Heart left ventricle (tissue), 16 donors: ENCODE measurements around the gene SCUBE3. TPM values are rescaled to one million over a fixed set of nuclear protein-coding genes. Genes with fewer than 3 reads are reported as not detected.

Experiments
- ATAC-seq, 4 donors: fragments of 200-7000 bp; cut with Tn5 transposase; one replicate each; pipeline ENCODE4 v1.9.1; 2020 to 2022; ENCODE audit warnings: moderate library complexity in 4 of 4, mild to moderate bottlenecking in 3 of 4, moderate number of reproducible peaks in 1 of 4
- DNase-seq, 5 donors: peaks; one replicate each; pipeline ENCODE4 v3.0.0-alpha.2; 2020
- H3K27ac ChIP-seq, 12 donors: fragments of 200-600 bp; sonication (generic) in 4 of 12; one replicate each; pipeline versions ENCODE4 v1.5.0 to v1.8.0; 2016 to 2022; ENCODE audit warnings: mild to moderate bottlenecking in 2 of 12
- H3K27me3 ChIP-seq, 9 donors: fragments of 200-600 bp; sonication (generic) in 2 of 9; one replicate each; pipeline versions ENCODE4 v1.5.1 to v1.8.0; 2016 to 2022; ENCODE audit warnings: mild to moderate bottlenecking in 3 of 9
- H3K36me3 ChIP-seq, 9 donors: fragments of 200-600 bp; sonication (generic) in 2 of 9; one replicate each; pipeline versions ENCODE4 v1.5.0 to v1.8.0; 2018 to 2022; ENCODE audit warnings: mild to moderate bottlenecking in 2 of 9
- H3K4me1 ChIP-seq, 12 donors: fragments of 200-600 bp; sonication (generic) in 4 of 12; one replicate each; pipeline versions ENCODE4 v1.5.0 to v1.8.0; 2016 to 2022; ENCODE audit warnings: mild to moderate bottlenecking in 3 of 12
- H3K4me3 ChIP-seq, 12 donors: fragments of 200-600 bp; sonication (generic) in 4 of 12; one replicate each; pipeline versions ENCODE4 v1.5.0 to v1.8.0; 2017 to 2022; ENCODE audit warnings: mild to moderate bottlenecking in 9 of 12, moderate library complexity in 4 of 12
- H3K9me3 ChIP-seq, 12 donors: fragments of 200-600 bp; sonication (generic) in 4 of 12; one replicate each; pipeline versions ENCODE4 v1.5.0 to v1.8.0; 2016 to 2022; ENCODE audit warnings: mild to moderate bottlenecking in 1 of 12
- POLR2A ChIP-seq, 2 donors: fragments of 450-650 bp; IDR thresholded peaks; one replicate each; pipeline ENCODE4 v1.6.1; 2017; ENCODE audit warnings: antibody characterized with exemption in 2 of 2, mild to moderate bottlenecking in 2 of 2, moderate library complexity in 2 of 2
- WGBS, 4 donors: extraction: QIAGEN DNeasy Blood & Tissue Kit in 2 of 4; methylation state at CpG; one replicate each; pipeline versions ENCODE4 v1.1.5 to v1.1.7; 2013 to 2018; 5-methylcytosine and 5-hydroxymethylcytosine counted together
- intact Hi-C, 10 donors: fragments of 100-400 bp; cut with DNase I; formaldehyde crosslinking; loops; one replicate each; pipeline versions ENCODE4 v1.11.1 to v1.14.2; 2022
- polyA plus RNA-seq, 2 donors: library from polyadenylated mRNA; stranded (reverse); fragments of 200-250 nt; gene quantifications; one replicate each; pipeline ENCODE4 v1.2.3, GENCODE V29; 2013
- total RNA-seq, 9 donors: library from RNA; depleted of rRNA in 2 of 9; stranded (reverse); fragments of >200 nt in 2 of 9; fragmentation: NEBNext Ultra II Directional in 3 of 9; extraction: Animal tissue kit (Norgen Biotek cat#: 25700) in 3 of 9; gene quantifications; one replicate each; pipeline versions ENCODE4 v1.1.0 to v1.2.4, GENCODE V29; 2016 to 2023
- TF ChIP-seq, protein P1 (sequence below), 12 donors: fragments of 200-600 bp; sonication (generic) in 4 of 12; IDR thresholded peaks; one replicate each; pipeline versions ENCODE4 v1.5.0 to v1.8.0; 2018 to 2022; ENCODE audit warnings: antibody characterized with exemption in 12 of 12, mild to moderate bottlenecking in 5 of 12
- donor health status: ischemic (EF 13 %, LVEDD 7.1; RV severe dilation, severe dysfunction).
- donor health status: healthy with polysubstance abuse.
- donor health status: DM: no; HTN: yes; CAD: no.
- donor health status: DM: no; HTN: no; CAD: no.
- donor health status: ischemic (EF 25% LVEDD 6.9; RV normal size, moderate dysfunction).
- donor health status: ischemic (EF 25% LVEDD 5.7; RV mildly dilated, moderate dysfunction).
- donor health status: healthy.
- donor health status: DM: yes; HTN: yes; CAD: no.
- donor health status: ischemic (EF 35%, LVEDD 5.7; RV mildly dilated, moderate dysfunction).
- donor health status: nonischemic (EF 11% LVEDD 7.7; RV severe dilation, severe dysfunction).
- donor health status: DM: yes; HTN: yes; CAD: no.
- donor health status: PGD.
- donor health status: ischemic (EF 29% LVEDD 5.4; RV normal size, mild dysfunction).
- donor health status: nonischemic (EF 23%, LVEDD 6.1; RV moderate dilation, normal function).

Gene SCUBE3
- total and polyA plus RNA-seq, 11 donors: 0.61 to 18.7 (median 4.3) TPM

GRCh38 chr6:35253249-35253648, 39.5 kb downstream of the SCUBE3 start:
- ATAC-seq (peak in 2 of 4 donors; percentile 6 to 25), DNase-seq (no peak)
- no peak overlapping the region for H3K27ac ChIP-seq
- H3K4me1 ChIP-seq: peaks cover 0 to 49% (median 22%) of the 10 kb centered on the region in 12 donors
- no peak for TF ChIP-seq POLR2A (IDR thresholded peaks at IDR 0.05)
- TF ChIP-seq, protein P1, sequence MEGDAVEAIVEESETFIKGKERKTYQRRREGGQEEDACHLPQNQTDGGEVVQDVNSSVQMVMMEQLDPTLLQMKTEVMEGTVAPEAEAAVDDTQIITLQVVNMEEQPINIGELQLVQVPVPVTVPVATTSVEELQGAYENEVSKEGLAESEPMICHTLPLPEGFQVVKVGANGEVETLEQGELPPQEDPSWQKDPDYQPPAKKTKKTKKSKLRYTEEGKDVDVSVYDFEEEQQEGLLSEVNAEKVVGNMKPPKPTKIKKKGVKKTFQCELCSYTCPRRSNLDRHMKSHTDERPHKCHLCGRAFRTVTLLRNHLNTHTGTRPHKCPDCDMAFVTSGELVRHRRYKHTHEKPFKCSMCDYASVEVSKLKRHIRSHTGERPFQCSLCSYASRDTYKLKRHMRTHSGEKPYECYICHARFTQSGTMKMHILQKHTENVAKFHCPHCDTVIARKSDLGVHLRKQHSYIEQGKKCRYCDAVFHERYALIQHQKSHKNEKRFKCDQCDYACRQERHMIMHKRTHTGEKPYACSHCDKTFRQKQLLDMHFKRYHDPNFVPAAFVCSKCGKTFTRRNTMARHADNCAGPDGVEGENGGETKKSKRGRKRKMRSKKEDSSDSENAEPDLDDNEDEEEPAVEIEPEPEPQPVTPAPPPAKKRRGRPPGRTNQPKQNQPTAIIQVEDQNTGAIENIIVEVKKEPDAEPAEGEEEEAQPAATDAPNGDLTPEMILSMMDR (IDR thresholded peaks at IDR 0.05): no peak
- H3K36me3 ChIP-seq: no peaks in the 10 kb centered on the region
- WGBS, 4 donors: 87 to 96% (median 91%) methylated on average over 1 of the region's 1 CpG
- no peak overlapping the region for H3K4me3 ChIP-seq
- no peaks in the 10 kb centered on the region for H3K9me3 ChIP-seq
- intact Hi-C loops: no loop called here
- no peaks in the 10 kb centered on the region for H3K27me3 ChIP-seq

GRCh38 chr6:35258336-35258735, 44.6 kb downstream of the SCUBE3 start:
- Histone ChIP-seq H3K9me3 (no peaks in the 10 kb centered on the region), H3K4me3 (peak overlapping the region in 11 of 12 donors; percentile 67 to 99 (median 95)), H3K27me3 (no peaks in the 10 kb centered on the region), H3K36me3 (no peaks in the 10 kb centered on the region), H3K4me1 (peaks cover 0 to 41% (median 23%) of the 10 kb centered on the region in 12 donors), H3K27ac (peak overlapping the region in 10 of 12 donors; percentile 97 to 100 (median 99))
- DNase-seq: no peak
- TF ChIP-seq POLR2A (IDR thresholded peaks at IDR 0.05): no peak
- TF ChIP-seq, protein P1 (IDR thresholded peaks at IDR 0.05): no peak
- intact Hi-C loops: no loop called here
- WGBS, 4 donors: 41 to 55% (median 45%) methylated on average over 7 of the region's 7 CpGs
- no peak for ATAC-seq

DNA sequence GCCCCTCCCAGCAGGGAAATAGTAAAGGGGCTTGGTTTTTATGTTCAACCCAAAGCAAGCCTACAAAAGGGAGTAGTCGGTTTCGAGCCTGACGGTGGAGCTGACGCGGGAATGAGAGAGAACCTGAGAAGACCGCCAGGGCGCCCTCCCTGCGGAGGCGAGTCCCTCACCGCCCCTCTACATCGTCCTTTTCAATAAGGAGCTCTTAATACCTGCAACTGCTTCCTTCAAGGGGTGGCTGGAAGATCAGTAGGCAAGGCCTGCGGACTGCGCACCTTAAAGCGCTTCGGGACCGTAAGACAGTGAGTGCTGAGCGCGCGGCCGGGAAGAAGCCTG, 45.1 kb downstream of the SCUBE3 start:
- DNase-seq: peak in 1 of 5 donors; percentile 29
- WGBS, 4 donors: 0% methylated on average over 14 to 20 of the region's 20 CpGs
- intact Hi-C loops: no loop called here
- H3K4me1 ChIP-seq: peaks cover 0 to 41% (median 27%) of the 10 kb centered on the region in 12 donors
- peak overlapping the region; percentile 63 to 99 (median 95) for H3K4me3 ChIP-seq
- no peaks in the 10 kb centered on the region for H3K27me3 ChIP-seq
- H3K36me3 ChIP-seq: no peaks in the 10 kb centered on the region
- peak in 2 of 4 donors; percentile 4 to 5 for ATAC-seq
- H3K9me3 ChIP-seq: no peaks in the 10 kb centered on the region
- H3K27ac ChIP-seq: peak overlapping the region; percentile 97 to 100 (median 99)
- TF ChIP-seq, protein P1 (IDR thresholded peaks at IDR 0.05): peak in 1 of 12 donors; percentile 11
- TF ChIP-seq POLR2A (IDR thresholded peaks at IDR 0.05): no peak

DNA sequence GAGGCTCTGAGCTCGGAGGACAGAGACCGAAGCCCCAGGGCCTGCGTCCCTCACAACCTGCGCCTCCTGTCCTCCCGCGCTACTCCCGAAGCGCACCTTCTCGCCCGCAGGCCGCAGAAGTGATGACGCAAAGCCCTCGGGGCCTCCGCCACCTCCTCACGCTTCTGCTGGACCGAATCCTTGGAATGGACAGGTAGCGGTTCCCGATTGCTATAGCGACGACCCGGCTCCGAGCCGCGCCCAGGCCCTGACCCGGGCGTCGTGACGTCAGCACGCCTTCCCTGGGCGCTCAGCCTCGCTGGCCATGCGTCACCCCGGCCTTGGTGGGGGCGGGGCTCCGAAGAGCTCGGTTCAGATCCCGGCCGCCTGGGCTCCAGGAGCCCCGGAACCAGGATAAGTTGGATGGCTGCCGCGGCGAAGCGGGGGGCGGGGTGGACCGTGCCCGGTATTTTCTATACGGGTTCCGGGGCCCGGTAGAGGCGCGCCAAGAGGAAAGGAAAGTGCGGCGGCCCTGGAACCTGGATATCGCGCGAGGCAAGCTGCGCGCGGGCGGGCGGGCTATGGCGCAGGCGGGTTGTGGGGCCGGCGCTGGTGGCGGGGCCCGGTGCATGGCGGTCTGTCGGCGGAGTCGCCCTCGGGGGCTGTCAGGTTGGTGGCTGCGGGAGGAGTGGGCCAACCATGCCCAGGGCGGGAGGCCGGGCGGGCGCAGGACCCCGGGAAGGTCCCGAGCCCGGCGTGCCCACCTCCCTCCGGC, 45.6 kb downstream of the SCUBE3 start, which contains the start of gene ZNF76:
TSS of gene ZNF76 (plus strand) at position 542 of the 754 bp plus-strand sequence. CDS start 21,417 bp downstream, outside the sequence.
- Histone ChIP-seq H3K4me3 (peak within 1 kb of the TSS; percentile 63 to 99 (median 95)), H3K27me3 (no peaks in the 10 kb centered on the region), H3K27ac (peak within 1 kb of the TSS; percentile 97 to 100 (median 99)), H3K9me3 (no peaks in the 10 kb centered on the region), H3K36me3 (no peaks in the 10 kb centered on the region), H3K4me1 (peaks cover 0 to 46% (median 32%) of the 10 kb centered on the region in 12 donors)
- peak in 1 of 2 donors; percentile 69 for TF ChIP-seq POLR2A (IDR thresholded peaks at IDR 0.05)
- TF ChIP-seq, protein P1 (IDR thresholded peaks at IDR 0.05): no peak
- ATAC-seq (peak; percentile 95 to 98 (median 96)), DNase-seq (peak; percentile 98 to 99 (median 99))
- intact Hi-C loops: no loop called here
- 0 to 1% (median 0%) methylated on average over 34 to 82 of the region's 82 CpGs for WGBS, 4 donors
